Anterior cingulate cortex (tissue), 58 donors: ENCODE results near the gene SLC25A1.

ENCODE experiments used
- DNase-seq, 58 donors: peaks; one replicate each; lab custom pipeline; 2025; lab: John Stamatoyannopoulos, UW

Gene SLC25A1

DNA sequence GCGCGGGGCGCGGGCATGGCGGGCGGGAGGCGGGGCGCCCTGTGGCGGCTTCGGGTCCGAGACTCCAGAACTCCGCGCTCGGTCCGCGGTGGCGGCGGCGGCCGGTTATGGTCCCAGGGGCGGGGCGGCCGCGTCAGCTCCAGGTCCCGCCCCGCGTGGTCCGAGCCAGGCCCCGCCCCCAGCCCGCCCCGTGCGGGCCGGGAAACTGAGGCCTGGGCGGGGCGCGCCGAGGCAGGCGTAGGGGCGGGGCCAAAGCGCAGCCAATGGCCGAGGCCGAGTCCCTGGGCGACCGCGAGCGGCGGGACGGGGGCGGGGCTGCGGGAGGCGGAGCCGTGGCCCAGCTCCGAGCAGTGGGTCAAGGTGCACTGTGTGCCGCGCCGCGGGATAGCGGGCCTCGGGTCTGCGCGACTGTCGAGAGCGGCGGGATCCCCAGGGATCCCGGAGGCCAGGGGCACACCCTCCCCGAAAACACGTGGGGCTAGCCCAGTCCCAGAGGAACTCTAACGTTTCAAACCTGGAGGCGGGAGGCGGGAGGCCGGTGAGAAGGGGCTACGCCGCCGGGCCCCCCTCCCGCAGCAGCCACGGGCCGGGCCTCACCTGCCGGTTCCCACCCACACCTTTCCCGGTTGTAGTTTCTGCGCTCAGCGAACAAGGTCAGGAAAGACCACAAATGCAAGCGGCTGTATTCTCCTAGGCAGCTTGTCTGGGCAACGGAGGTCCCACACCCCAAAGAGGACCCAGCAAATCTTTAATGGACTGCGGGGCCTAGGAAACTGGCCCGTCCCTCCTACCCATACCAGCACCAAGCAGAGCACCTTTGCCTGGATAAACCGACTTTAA lies at the start of gene SLC25A1:
SLC25A1 (minus strand) TSS at position 80 of the 840 bp plus-strand sequence; CDS start at position 17, 63 bp downstream.
- DNase-seq, result peak in 57 of 58 donors; percentile 18 to 94 (median 86)

DNA sequence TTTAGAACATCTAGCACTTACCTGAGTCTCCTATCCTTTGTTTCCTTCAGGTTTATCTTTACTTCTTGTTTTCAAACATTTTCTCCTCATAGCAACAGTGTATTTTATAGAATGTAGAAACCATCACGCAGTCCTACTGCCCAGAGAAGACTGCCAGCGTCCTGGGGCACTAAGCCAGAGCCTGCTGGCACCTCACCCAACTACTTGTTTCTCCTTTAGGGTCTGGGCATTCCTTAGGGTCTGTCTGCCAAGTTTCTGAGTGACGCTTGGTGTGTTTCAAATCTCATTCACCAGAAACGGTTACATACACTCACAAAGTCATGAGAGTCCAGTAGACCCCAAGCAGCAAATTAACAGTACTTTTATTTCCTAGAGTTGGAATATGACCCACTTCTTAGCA lies 49.6 kb upstream of the SLC25A1 start:
- peak in 13 of 58 donors; percentile 3 to 37 (median 8) for DNase-seq

DNA sequence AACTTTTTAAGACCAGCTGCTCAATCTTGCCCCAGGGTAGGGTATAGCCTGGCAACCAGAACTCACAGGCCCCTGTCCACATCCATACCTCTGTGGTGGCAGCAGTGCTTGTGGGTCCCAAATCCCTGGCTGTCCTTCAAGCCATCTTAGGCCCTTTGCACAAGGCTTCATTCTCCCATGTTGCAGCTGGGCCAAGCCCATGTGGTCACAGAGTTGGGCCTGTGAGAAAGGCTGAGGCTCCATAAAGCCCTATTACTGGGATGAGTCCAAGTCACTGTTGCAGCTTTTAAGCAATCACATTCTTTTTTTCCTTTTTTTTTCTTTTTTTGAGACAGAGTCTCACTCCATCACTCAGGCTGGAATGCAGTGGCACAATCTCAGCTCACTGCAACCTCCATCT lies 47.9 kb upstream of the SLC25A1 start:
- DNase-seq, result no peak

DNA sequence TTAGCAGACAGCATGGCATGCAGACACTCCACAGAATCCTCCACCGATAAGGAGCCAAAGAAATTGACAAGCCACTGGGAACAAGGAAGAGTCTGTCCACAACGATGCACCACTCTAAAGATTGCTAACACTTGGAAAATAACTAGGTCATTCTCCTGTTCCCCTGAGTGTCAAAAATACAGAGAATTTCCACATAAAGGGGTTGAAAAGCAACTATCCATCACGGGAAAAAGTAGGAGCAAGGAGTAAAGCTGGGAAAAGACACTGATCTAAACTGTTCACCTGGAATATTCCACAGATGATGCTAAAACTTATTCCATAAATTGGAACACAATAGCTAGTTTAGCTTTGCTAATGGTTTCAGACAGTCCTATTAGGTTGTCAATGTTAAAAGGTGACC lies 47.0 kb upstream of the SLC25A1 start:
- no peak for DNase-seq

DNA sequence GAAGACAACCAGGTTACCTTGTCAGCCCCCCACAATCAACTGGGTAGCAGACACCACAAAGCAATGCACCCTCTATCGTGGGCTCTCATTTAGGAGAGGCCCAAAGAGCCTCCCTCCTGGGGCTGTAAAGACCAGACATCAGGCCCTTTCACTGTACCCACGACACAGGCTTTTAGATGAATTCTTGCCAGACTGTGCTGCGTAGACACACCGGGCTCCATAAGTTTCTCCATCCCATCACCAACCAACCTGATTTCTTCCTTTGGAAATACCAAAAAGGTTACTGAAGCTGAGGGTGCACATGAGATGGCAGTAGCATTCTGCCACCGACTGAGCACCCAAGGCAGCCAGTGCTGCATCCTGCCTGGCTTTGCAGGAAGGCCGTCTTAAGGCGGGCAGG lies 46.4 kb upstream of the SLC25A1 start:
- no peak for DNase-seq

DNA sequence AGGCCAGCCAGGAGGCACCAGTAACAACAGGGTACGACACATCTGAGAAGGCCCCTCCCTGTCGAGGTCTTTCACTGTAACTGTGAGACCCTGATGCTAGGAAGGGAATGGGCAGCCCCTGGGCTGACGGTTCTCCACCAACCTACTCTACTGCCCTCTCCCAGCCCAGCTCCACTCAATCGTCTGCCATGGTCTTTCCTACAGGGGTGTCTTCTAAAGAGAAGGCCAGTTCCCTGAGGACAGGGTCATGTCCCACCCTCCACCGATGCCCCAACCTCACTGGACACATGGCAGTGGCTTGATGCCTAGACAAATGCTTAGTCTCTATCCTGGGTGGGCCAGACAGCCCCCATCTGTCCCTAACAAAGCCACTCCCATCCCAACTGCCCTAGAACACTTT lies 46.0 kb upstream of the SLC25A1 start:
- no peak for DNase-seq

DNA sequence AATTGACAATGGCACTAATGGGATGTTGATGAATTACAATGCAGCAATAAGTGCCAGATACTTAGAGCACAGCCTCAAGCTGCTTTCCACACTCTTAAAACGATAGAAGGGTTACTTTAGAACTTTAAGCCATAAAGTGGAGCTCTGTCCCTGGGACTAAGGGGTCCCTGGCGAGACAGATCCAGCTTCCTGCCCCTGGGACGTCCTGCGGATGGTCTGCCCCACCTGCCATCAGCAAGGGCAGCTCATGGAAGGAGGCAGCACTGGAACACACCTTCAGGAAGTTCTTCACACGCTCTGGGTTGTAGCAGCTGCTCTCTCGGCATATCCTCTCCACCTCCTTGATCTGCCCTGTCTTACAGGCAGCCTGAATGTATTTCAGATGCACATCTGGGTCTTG lies 45.1 kb upstream of the SLC25A1 start:
- DNase-seq, result no peak

DNA sequence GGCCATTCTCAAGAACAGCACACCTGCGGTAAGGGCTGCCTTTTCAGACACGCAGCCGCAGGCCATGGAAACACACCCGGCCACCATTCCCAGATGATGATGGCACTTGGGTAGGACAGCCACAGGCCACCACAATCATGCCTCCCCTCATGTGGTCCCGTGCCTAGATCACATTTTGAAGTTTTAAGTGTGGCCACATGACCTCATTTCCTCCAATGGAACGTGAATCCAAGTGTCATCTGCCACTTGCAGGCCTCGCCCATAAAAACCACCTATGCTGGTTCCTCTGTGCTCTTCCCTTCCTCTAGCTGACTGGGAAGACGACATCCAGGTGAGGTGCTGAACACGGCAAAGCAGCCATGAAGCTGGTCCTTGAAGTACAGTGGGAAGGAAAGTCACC lies 44.6 kb upstream of the SLC25A1 start:
- DNase-seq, result no peak

DNA sequence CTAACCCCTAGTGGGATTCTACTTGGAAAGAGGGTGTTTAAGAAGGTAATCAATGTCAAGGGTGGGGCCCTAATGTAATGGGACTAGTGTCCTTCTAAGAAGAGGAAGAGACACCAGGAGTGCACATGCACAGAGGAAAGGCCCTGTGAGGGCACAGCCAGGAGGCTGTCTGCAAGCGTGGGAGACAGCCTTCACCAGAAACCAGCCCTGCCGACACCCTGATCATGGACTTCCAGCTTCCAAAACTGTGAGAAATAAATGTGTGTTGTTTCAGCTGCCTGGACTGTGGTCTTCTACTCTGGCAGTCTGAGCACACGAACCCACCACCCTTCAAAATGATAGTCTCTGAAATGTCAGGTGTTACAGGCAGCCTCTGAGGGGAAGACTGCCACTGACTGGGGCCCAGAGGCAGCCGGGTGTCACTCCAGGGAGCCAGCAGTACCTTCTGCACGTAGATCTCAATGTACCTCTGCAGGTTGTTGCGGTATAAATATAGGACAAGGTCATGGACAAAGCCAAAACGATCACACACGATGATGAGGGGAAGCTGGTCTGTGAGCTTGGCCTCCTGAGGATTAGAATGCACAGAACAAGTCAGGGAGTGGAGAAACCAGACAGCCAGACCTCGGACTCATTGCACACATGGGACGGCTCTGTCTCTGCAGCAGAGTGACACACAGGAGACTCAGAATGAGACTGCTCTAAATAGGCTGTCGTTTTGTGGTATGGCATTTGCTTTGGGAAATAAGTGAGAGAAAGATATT lies 43.9 kb upstream of the SLC25A1 start:
- no peak for DNase-seq

DNA sequence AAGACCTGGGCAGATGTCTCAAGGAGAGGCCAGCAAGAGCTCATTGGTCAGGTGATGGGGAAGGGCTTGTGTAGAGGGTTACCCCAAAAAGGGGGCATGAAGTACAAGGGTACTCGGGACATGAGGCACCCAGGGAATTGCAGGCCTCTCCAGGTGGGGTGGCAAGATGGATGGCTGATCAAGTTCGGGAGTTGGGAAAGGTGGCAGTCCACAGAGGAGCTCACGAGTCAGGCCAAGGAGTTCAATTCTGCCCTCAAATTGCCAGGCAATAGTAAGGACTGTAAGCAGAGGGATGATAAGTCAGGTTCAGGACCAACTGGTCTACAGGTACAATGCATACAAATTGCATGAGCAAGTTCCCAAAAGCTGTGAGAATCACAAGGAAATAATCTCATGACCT lies 42.3 kb upstream of the SLC25A1 start:
- DNase-seq, result no peak

DNA sequence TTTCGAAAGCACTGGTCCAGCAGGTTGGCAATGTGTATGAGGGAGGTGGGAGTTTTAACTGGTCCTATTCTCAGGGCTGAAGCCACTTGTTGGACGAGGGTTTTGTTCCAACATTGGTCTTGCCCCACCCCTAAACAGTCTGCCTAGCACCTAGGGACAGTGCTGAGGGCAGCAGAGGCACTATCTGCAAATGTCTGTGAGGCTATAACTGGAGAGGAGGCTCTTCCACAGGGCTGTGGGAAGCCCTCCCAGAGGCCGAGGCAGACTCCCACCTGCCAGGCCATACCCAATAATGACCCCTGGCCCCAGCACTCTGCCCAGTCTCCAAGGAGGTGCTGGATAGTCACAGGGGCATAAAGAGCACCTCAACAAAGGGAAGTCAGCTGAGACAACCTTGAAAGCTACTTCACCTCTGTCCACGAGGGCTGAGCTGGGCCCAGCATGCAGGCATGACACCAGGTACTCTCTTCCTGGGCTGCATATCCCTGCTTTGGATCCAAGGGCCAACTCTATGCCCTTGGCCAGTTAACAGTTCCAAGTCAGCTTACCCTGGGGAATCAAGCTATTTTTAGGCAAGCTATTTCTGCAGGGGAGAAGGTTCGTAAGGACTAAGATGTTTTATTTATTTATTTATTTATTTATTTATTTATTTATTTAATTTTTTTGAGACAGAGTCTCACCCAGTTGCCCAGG lies 40.2 kb upstream of the SLC25A1 start:
- DNase-seq, result no peak

DNA sequence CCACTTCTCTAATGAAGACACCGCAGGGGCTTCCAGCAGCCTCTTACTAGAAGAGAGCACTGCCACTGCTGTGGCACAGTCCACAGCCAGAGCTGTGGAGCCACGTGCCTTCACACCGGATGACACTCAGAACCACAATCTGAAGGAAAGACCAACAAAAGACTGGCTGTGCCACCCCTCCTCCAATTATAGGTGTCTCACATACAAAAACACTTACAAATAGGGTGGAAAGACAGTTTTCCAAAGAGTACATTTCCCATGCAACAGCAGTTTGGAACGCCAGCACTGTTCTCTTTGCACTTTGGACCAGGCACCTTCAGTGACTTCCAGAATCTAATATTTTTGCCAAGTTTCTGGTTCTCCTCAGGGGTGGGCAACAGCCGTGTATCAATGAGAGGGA lies 38.0 kb upstream of the SLC25A1 start:
- DNase-seq, result no peak

DNA sequence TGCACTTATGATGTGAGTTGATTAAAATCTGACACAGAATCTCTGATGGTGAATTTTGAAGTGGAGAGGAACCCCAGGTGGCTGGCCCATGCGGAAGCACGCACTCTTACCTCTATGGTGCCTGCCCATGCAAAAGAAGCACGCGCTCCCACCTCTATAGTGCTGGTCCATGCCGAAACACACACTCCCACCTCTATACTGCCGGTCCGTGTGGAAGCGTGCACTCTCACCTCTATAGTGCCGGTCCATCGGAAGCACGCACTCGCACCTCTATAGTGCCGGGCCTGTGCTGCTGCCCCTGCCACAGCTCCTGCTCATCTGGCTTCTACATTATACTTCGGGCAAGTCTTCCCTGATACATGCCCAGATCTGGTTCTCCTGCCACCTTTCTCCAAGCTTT lies 36.8 kb upstream of the SLC25A1 start:
- no peak for DNase-seq

DNA sequence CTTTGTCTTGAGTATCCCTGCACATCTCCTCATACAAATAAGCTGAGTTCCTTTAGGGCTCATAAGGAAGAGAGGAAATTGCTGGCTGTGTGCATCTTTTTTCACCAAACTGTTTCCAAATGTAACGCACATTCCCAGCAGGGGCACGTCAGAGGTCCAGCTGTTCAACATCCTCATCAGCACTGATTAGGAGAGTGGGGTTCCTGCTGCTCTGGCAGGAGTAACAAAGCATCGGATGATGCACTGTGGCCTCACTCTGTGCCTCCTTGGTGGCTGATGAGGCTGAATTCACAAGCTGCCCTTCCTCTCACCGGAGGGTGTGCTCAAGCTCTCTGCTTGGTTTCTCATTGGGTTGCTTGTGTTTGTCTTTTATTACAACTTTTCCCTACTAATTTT lies 35.5 kb upstream of the SLC25A1 start:
- no peak for DNase-seq

DNA sequence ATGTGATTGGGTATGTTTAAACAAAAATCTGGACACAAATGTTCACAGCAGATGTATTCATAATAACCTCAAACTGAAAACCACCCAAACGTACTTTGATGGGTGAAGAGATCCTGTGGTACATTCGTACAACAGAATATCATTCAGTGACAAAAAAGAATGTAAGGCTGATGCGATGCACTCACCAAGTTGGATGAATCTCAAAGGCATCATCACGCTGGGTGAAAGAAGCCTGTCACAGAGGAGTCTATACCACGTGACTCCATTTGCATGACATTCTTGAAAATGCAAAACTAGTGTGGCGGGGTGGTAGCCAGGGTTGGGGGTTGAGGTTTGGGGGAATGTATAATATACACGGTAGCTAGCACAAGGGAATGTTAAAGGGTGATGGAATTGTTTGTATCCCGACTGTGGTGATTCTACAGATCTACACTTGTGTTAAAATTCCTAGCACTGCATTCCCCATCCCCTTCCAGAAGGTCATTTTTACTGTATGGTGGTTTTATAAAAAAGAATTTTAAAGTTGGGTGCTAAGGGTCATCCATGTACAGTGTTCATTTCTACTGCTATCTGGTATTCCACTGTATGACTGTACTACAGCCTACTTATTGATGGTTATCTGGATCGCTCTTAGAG lies 35.0 kb upstream of the SLC25A1 start:
- peak in 11 of 58 donors; percentile 10 to 50 (median 23) for DNase-seq

DNA sequence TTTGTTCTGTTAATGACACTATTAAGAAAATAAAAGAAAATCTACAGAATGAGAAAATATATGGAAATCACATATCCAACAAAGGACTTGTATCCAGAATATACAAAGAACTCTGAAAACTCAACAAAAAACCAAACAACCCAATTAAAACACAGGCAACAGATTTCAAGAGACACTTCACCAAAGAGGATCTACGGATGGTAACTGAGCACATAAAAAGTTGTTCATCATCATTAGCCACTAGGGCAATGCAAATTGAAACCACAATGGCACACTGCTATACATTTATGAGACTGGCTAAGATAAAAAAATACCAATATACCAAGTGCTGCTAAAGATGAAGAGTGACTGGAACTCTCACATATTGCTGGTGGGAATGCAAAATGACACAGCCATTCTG lies 34.5 kb upstream of the SLC25A1 start:
- DNase-seq, result no peak

DNA sequence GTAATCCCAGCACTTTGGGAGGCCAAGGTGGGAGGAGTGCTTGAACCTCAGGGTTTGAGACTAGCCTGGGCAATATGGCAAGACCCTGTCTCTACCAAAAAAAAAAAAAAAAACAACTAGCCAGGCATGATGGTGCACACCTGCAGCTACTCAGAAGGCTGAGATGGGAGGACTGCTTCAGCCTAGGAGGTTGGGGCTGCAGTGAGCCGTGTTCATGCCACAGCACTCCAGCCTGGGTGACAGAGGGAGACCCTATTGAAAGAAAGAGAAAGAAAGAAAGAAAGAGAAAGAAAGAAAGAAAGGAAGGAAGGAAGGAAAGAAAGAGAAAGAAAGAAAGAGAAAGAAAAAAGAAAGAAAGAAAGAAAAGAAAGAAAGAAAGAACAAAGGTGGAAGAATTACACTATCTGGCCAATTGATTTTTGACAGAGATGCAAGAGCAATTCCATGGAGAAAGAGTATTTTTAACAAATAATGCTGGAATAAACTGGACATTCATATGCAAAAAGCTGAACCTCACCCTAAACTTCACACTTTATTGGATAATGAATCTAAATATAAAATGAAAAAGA lies 33.9 kb upstream of the SLC25A1 start:
- no peak for DNase-seq

DNA sequence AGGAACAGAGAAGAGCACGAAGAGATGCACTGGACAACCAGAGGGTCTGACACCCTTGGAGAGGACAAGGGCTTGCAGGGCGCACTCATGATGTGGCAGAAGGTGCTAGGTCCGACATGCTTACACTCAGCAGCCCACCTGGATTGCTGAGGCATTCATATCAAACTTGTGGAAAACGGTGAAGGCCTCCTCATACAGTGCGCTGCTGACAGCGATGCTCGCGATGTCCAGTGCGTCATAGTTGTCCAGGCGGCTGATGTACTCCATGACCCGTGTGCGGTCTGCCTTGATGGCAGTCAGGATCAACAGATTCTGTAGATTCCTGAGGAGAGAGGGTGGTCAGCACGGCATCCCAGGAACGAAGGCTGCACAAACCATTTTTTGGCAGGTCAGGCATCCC lies 31.7 kb upstream of the SLC25A1 start:
- DNase-seq, result no peak

DNA sequence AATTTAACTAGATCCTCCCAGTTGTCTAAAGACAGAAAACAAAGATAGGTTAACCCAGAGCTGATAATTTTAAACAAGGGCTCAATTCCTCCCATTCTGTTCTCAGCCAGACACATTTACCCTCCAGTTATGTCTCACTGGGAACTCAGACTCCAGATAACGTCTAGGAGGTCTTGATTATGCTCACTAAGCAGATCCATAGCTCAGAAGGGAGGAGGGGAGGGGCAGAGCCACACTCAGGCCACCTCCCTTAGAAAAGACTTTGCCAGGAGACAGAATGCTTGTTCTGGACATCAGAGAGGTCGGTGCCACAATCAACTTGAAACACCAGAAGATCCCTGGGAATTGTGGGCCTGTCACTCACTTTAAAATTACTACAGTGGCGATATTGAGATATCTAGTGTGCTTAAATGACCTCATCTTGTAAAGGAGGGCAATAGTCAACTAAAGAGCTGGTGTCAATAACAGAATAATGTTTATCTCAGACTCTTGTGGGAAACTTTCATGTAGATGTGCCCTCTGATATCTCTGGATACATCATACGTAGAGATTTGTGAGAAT lies 29.8 kb upstream of the SLC25A1 start:
- DNase-seq, result no peak

DNA sequence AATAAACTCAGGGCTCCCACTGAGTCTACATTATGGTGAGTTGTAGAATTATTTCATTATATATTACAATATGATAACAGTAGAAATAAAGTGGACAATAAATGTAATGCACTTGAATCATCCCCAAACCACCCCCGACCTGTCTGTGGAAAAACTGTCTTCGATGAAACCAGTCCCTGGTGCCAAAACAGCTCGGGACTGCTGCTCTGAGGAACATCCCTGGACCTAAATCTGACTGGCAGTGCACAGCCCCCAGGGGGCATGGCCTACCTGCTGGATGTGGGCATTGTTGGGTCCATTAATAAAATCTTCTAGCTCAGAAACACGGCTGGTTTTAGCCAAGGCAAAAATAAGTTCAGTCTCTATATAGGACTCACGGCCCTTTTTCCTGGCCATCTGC lies 29.3 kb upstream of the SLC25A1 start:
- no peak for DNase-seq
